Stimulated activated CD4-positive, alpha-beta T cell treated with anti-CD3 and anti-CD28 coated beads, TNF-alpha, amount 100 ng/mL, for 24 hours (primary cell): ENCODE data around the gene GLRA2.
"Not testable (repeated sequence)": the region's sequence is repeated elsewhere in the genome, so short reads cannot be mapped to it uniquely, and the experiment has no call there.

ENCODE experiments used
- DNase-seq, 3 experiments: peaks; one replicate each; pipeline ENCODE4 v3.0.0-alpha.2; 2020; ENCODE audit warnings: low read depth in 3 of 3

GLRA2 gene

GRCh38 chrX:14591976-14592375, 62.6 kb downstream of the GLRA2 start:
- no peak for DNase-seq

GRCh38 chrX:14594521-14594920, 65.2 kb downstream of the GLRA2 start:
- DNase-seq, result no peak

- DNase-seq, result no peak
These were observed 69.0 kb downstream of the GLRA2 start for GRCh38 chrX:14598330-14598729.

- no peak for DNase-seq
These were observed 78.2 kb downstream of the GLRA2 start for GRCh38 chrX:14607446-14607985.

GRCh38 chrX:14612450-14612849, 83.1 kb downstream of the GLRA2 start:
- not testable (repeated sequence) for DNase-seq

- no peak for DNase-seq
These were observed 87.0 kb downstream of the GLRA2 start for GRCh38 chrX:14616301-14616700.

- DNase-seq, result no peak
These were observed 87.5 kb downstream of the GLRA2 start for GRCh38 chrX:14616836-14617235.

- no peak for DNase-seq
These were observed 89.0 kb downstream of the GLRA2 start for GRCh38 chrX:14618177-14618965.

- no peak for DNase-seq
These were observed 101.4 kb downstream of the GLRA2 start for GRCh38 chrX:14630733-14631132.

GRCh38 chrX:14641681-14642655, 112.6 kb downstream of the GLRA2 start:
- no peak for DNase-seq

GRCh38 chrX:14660970-14661369, 131.6 kb downstream of the GLRA2 start:
- no peak for DNase-seq

GRCh38 chrX:14670819-14671218, 141.5 kb downstream of the GLRA2 start:
- no peak for DNase-seq

GRCh38 chrX:14672611-14673172, 143.4 kb downstream of the GLRA2 start:
- no peak for DNase-seq

GRCh38 chrX:14673236-14673635, 143.9 kb downstream of the GLRA2 start:
- no peak for DNase-seq

- DNase-seq, result no peak
These were observed 144.4 kb downstream of the GLRA2 start for GRCh38 chrX:14673764-14674163.

GRCh38 chrX:14675500-14675899, 146.2 kb downstream of the GLRA2 start:
- DNase-seq, result no peak

- no peak for DNase-seq
These were observed 147.1 kb downstream of the GLRA2 start for GRCh38 chrX:14676431-14676830.

GRCh38 chrX:14688331-14688730, 159.0 kb downstream of the GLRA2 start:
- not testable (repeated sequence) for DNase-seq

- no peak for DNase-seq
These were observed 161.2 kb downstream of the GLRA2 start for GRCh38 chrX:14690553-14690952.

GRCh38 chrX:14694611-14695010, 165.3 kb downstream of the GLRA2 start:
- no peak for DNase-seq

- DNase-seq, result peak in 1 of 3 experiments; percentile 19
These were observed 168.1 kb downstream of the GLRA2 start for GRCh38 chrX:14697451-14697850.

- no peak for DNase-seq
These were observed 169.5 kb downstream of the GLRA2 start for GRCh38 chrX:14698790-14699189.
